H1 (cell line): Measurements from ENCODE around the gene SERPINE2. TPM values are rescaled to one million over a fixed set of nuclear protein-coding genes. Genes with fewer than 3 reads are reported as not detected.

ENCODE experiments used
- CTCF ChIA-PET: fragments of 300-600 bp; sonication (Branson Sonifier 250); formaldehyde crosslinking; loops from one replicate; lab custom pipeline; 2021; ENCODE audit not compliant: partially characterized antibody; lab: Charles Lee
- POLR2A ChIA-PET: fragments of 300-600 bp; sonication (Branson Sonifier 250); formaldehyde crosslinking; loops from one replicate; lab custom pipeline; 2021; ENCODE audit warnings: inconsistent platforms; ENCODE audit not compliant: partially characterized antibody; lab: Charles Lee
- DNase-seq, 2 experiments: peaks; one replicate each; pipeline versions ENCODE4 v3.0.0 to v3.0.0-alpha.2; 2010 to 2022; ENCODE audit warnings: low spot score in 2 of 2, low read depth in 1 of 2, mixed read lengths in 1 of 2
- FAIRE-seq: peaks from 2 replicates; lab custom pipeline; 2011; peaks lifted over from hg19 to GRCh38; lab: Jason Lieb, UNC
- H2AFZ ChIP-seq: 2 replicates; pipeline ENCODE4 v1.8.1; 2012; ENCODE audit warnings: low read length, inconsistent platforms
- H2AK5ac ChIP-seq: 2 replicates; pipeline ENCODE4 v1.6.1; 2013; ENCODE audit warnings: low read depth, low read length
- H2BK120ac ChIP-seq: replicated peaks from 2 replicates; pipeline ENCODE3; 2013; ENCODE audit warnings: low read depth, low read length, inconsistent platforms
- H2BK12ac ChIP-seq: 2 replicates; pipeline ENCODE4 v1.6.1; 2013; ENCODE audit warnings: low read depth, low read length
- H2BK15ac ChIP-seq: 2 replicates; pipeline ENCODE4 v1.6.1; 2013; ENCODE audit warnings: low read length
- H2BK20ac ChIP-seq: 2 replicates; pipeline ENCODE4 v1.6.1; 2013; ENCODE audit warnings: low read length
- H2BK5ac ChIP-seq: 2 replicates; pipeline ENCODE4 v1.6.1; 2013; ENCODE audit warnings: low read depth, low read length
- H3K14ac ChIP-seq: 2 replicates; pipeline ENCODE4 v1.6.1; 2013; ENCODE audit warnings: inconsistent platforms; ENCODE audit not compliant: insufficient read length
- H3K18ac ChIP-seq: 2 replicates; pipeline ENCODE4 v1.6.1; 2013; ENCODE audit warnings: low read length; ENCODE audit errors: extremely low read depth
- H3K23ac ChIP-seq: 2 replicates; pipeline ENCODE4 v1.6.1; 2013; ENCODE audit warnings: inconsistent platforms; ENCODE audit not compliant: insufficient read length
- H3K23me2 ChIP-seq: 2 replicates; pipeline ENCODE4 v1.6.1; 2013; ENCODE audit warnings: low read depth, low read length
- H3K27ac ChIP-seq: 2 replicates; pipeline ENCODE4 v1.6.1; 2011; ENCODE audit warnings: low read depth, low read length, inconsistent platforms
- H3K27me3 ChIP-seq, 4 experiments: replicated peaks in 1 of 4; 1 replicate in 1 of 4; 2 replicates in 3 of 4; pipeline versions ENCODE4 v1.6.1 to v1.8.1; 2011 to 2013; ENCODE audit warnings: low read length in 3 of 4, mild to moderate bottlenecking in 3 of 4, inconsistent platforms in 2 of 4, mixed read lengths in 2 of 4, moderate library complexity in 1 of 4; ENCODE audit not compliant: control insufficient read depth in 3 of 4, insufficient read depth in 3 of 4; ENCODE audit errors: extremely low read depth in 1 of 4
- H3K36me3 ChIP-seq, 4 experiments: 2 replicates each; pipeline versions ENCODE4 v1.6.1 to v1.8.1; 2011 to 2013; ENCODE audit warnings: mild to moderate bottlenecking in 4 of 4, low read length in 3 of 4, moderate library complexity in 2 of 4, control low read depth in 1 of 4, inconsistent platforms in 1 of 4; ENCODE audit not compliant: insufficient read depth in 4 of 4, control insufficient read depth in 2 of 4
- H3K4ac ChIP-seq: replicated peaks from 2 replicates; pipeline ENCODE3; 2013; ENCODE audit warnings: low read length, low read depth, mixed read lengths, inconsistent platforms; ENCODE audit not compliant: insufficient read length
- H3K4me1 ChIP-seq, 4 experiments: replicated peaks in 1 of 4; 1 replicate in 1 of 4; 2 replicates in 3 of 4; pipeline versions ENCODE4 v1.6.1 to v1.8.1; 2011 to 2013; ENCODE audit warnings: low read length in 3 of 4, inconsistent platforms in 2 of 4, mixed read lengths in 1 of 4; ENCODE audit not compliant: insufficient read depth in 4 of 4, control insufficient read depth in 3 of 4
- H3K4me2 ChIP-seq, 2 experiments: 2 replicates each; pipeline versions ENCODE4 v1.6.1 to v1.8.1; 2011 to 2013; ENCODE audit warnings: low read depth in 2 of 2, low read length in 2 of 2, control low read depth in 1 of 2, inconsistent platforms in 1 of 2, mild to moderate bottlenecking in 1 of 2; ENCODE audit not compliant: insufficient read depth in 1 of 2
- H3K4me3 ChIP-seq, 4 experiments: fragments of 200-600, 300-600 bp in 1 of 4; sonication (generic), shearing (Covaris generic), sonication (Bioruptor Twin) in 1 of 4; 2 replicates each; pipeline versions ENCODE4 v1.5.1 to v1.8.1; 2011 to 2016; ENCODE audit warnings: low read length in 4 of 4, low read depth in 3 of 4, control low read depth in 2 of 4, inconsistent platforms in 2 of 4, mild to moderate bottlenecking in 2 of 4, mixed read lengths in 1 of 4, moderate library complexity in 1 of 4; ENCODE audit not compliant: insufficient read depth in 2 of 4; ENCODE audit errors: extremely low read depth in 1 of 4
- H3K56ac ChIP-seq: replicated peaks from 2 replicates; pipeline ENCODE3; 2013; ENCODE audit warnings: low read depth, mild to moderate bottlenecking, mixed read lengths, low read length, inconsistent platforms; ENCODE audit not compliant: insufficient read length
- H3K79me1 ChIP-seq: 2 replicates; pipeline ENCODE4 v1.6.1; 2013; ENCODE audit warnings: low read depth, low read length, control low read depth
- H3K79me2 ChIP-seq, 2 experiments: 2 replicates each; pipeline versions ENCODE4 v1.6.1 to v1.8.1; 2012 to 2013; ENCODE audit warnings: low read length in 2 of 2, mild to moderate bottlenecking in 2 of 2, inconsistent platforms in 1 of 2; ENCODE audit not compliant: insufficient read depth in 2 of 2, control insufficient read depth in 1 of 2
- H3K9ac ChIP-seq, 4 experiments: replicated peaks in 1 of 4; 1 replicate in 1 of 4; 2 replicates in 3 of 4; pipeline versions ENCODE4 v1.6.1 to v1.8.1; 2011 to 2013; ENCODE audit warnings: low read depth in 3 of 4, low read length in 3 of 4, control low read depth in 2 of 4, mild to moderate bottlenecking in 2 of 4, moderate library complexity in 2 of 4, inconsistent platforms in 1 of 4; ENCODE audit errors: extremely low read depth in 1 of 4
- H3K9me3 ChIP-seq, 2 experiments: 2 replicates each; pipeline versions ENCODE4 v1.6.1 to v1.8.1; 2012 to 2013; ENCODE audit warnings: mild to moderate bottlenecking in 2 of 2, moderate library complexity in 2 of 2, control low read depth in 1 of 2, inconsistent platforms in 1 of 2, low read depth in 1 of 2, low read length in 1 of 2, mixed read lengths in 1 of 2; ENCODE audit not compliant: insufficient read depth in 2 of 2
- H4K20me1 ChIP-seq, 2 experiments: replicated peaks in 1 of 2; 2 replicates each; pipeline versions ENCODE3 to v1.8.1; 2011 to 2013; ENCODE audit warnings: inconsistent platforms in 2 of 2, low read length in 2 of 2, mild to moderate bottlenecking in 1 of 2; ENCODE audit not compliant: insufficient read depth in 2 of 2, control insufficient read depth in 1 of 2
- H4K5ac ChIP-seq: 2 replicates; pipeline ENCODE4 v1.6.1; 2013; ENCODE audit warnings: low read length, low read depth, mixed read lengths, inconsistent platforms; ENCODE audit not compliant: insufficient read length
- H4K8ac ChIP-seq: 2 replicates; pipeline ENCODE4 v1.8.0; 2013; ENCODE audit warnings: mild to moderate bottlenecking, moderate library complexity, low read length, inconsistent platforms; ENCODE audit not compliant: insufficient read depth; ENCODE audit errors: extremely low read depth
- H4K91ac ChIP-seq: replicated peaks from 2 replicates; pipeline ENCODE3; 2013; ENCODE audit warnings: low read length, mixed read lengths, inconsistent platforms; ENCODE audit not compliant: insufficient read length
- ASH2L ChIP-seq: fragments of 200-600, 300-600 bp; sonication (generic); IDR thresholded peaks from one replicate; pipeline ENCODE4 v1.7.1; 2017; ENCODE audit warnings: low read length
- ATF2 ChIP-seq: IDR thresholded peaks from 2 replicates; pipeline ENCODE4 v1.6.1; 2012; ENCODE audit warnings: low read length, inconsistent platforms
- CBX5 ChIP-seq: fragments of 300-800, 300-1000 bp; sonication (generic); IDR thresholded peaks from 2 replicates; pipeline ENCODE4 v1.7.1; 2016; ENCODE audit warnings: antibody characterized with exemption, low read length, low read depth
- CBX8 ChIP-seq: fragments of 300-800, 300-1000 bp; sonication (generic); IDR thresholded peaks from 2 replicates; pipeline ENCODE4 v1.7.1; 2016; ENCODE audit warnings: low read depth, low read length, borderline replicate concordance
- CHD2 ChIP-seq: IDR thresholded peaks from 2 replicates; pipeline ENCODE4 v1.6.1; 2012; ENCODE audit warnings: low read length, improper control_type of control experiment
- CREB1 ChIP-seq: IDR thresholded peaks from 2 replicates; pipeline ENCODE4 v1.6.1; 2012; ENCODE audit warnings: inconsistent platforms
- POU5F1 ChIP-seq: IDR thresholded peaks from 2 replicates; pipeline ENCODE4 v1.6.1; 2011; ENCODE audit warnings: low read depth, mild to moderate bottlenecking, low read length, moderate library complexity
- WGBS, 2 experiments: shearing (Covaris generic) in 1 of 2; methylation state at CpG; one replicate each; pipeline versions ENCODE4 v1.1.6 to v1.1.7; 2013 to 2015; ENCODE audit warnings: low lambda C conversion rate in 2 of 2, mixed read lengths in 2 of 2, inconsistent platforms in 1 of 2, low coverage in 1 of 2, missing lambda C conversion rate in 1 of 2; ENCODE audit not compliant: insufficient replicate concordance in 2 of 2, insufficient coverage in 1 of 2, insufficient read length in 1 of 2; ENCODE audit errors: extremely low coverage in 1 of 2, missing lambda C conversion rate in 1 of 2; 5-methylcytosine and 5-hydroxymethylcytosine counted together
- long read RNA-seq, 2 experiments: library from RNA in 1 of 2; library from capped mRNA in 1 of 2; stranded (forward); transcript quantifications; one replicate each; pipeline ENCODE4 v2.0.0, GENCODE V29; 2021; ENCODE audit warnings: inconsistent platforms in 1 of 2
- polyA minus RNA-seq, 3 experiments: library from RNA; depleted of rRNA, polyadenylated mRNA; stranded (reverse); fragments of >200 nt; gene quantifications; 1 replicate in 2 of 3; 2 replicates in 1 of 3; pipeline ENCODE4 v1.2.3, GENCODE V29; 2011
- polyA plus RNA-seq, 7 experiments: library from polyadenylated mRNA; depleted of rRNA in 3 of 7; stranded (reverse) in 5 of 7; unstranded in 2 of 7; fragments of >200 nt in 5 of 7; fragments of 200-250 nt in 2 of 7; gene quantifications; 1 replicate in 5 of 7; 2 replicates in 1 of 7; 4 replicates in 1 of 7; pipeline versions ENCODE4 v1.2.1 to v1.2.3, GENCODE V29; 2011 to 2013; ENCODE audit warnings: missing spikeins in 2 of 7, mixed read lengths in 2 of 7
- total RNA-seq: library from RNA; stranded (reverse); fragmentation: NEBNext Ultra II Directional; extraction: Animal tissue kit (Norgen Biotek cat#: 25700); gene quantifications from 2 replicates; pipeline ENCODE4 v1.2.1, GENCODE V29; 2021

The SERPINE2 gene
- 76.0 and 76.4 TPM in 2 replicates for total RNA-seq
- 26.2 and 26.5 TPM in 2 replicates for polyA plus RNA-seq (2011; rRNA removed)
- 24.5 TPM for polyA plus RNA-seq (2011; cell fraction: cytosol; rRNA removed)
- 56.2 TPM for polyA plus RNA-seq (2011; cell fraction: nucleus; rRNA removed)
- polyA plus RNA-seq (2012, experiment 1 of 2), result 47.2 to 67.7 TPM (median 56.4 TPM) in 4 replicates
- polyA plus RNA-seq (2012, experiment 2 of 2), result 28.1 TPM
- 127 TPM for polyA plus RNA-seq (2013, experiment 1 of 2)
- polyA plus RNA-seq (2013, experiment 2 of 2), result 147 TPM
- 23.6 and 24.8 TPM in 2 replicates for polyA minus RNA-seq (2011; rRNA and poly(A)+ RNA removed)
- 19.4 TPM for polyA minus RNA-seq (2011; cell fraction: cytosol; rRNA and poly(A)+ RNA removed)
- polyA minus RNA-seq (2011; cell fraction: nucleus; rRNA and poly(A)+ RNA removed), result 25.3 TPM
- long read RNA-seq, experiment 1, full-length matches to known transcripts, result 45 of 97 reads
- long read RNA-seq, experiment 1, partial matches to known transcripts, result 30 of 97 reads
- long read RNA-seq, experiment 1, other reads (novel, unspliced or antisense), result 22 of 97 reads
- long read RNA-seq, experiment 2, partial matches to known transcripts, result 31 of 33 reads
- long read RNA-seq, experiment 2, other reads (novel, unspliced or antisense), result 1 of 33 reads

DNA sequence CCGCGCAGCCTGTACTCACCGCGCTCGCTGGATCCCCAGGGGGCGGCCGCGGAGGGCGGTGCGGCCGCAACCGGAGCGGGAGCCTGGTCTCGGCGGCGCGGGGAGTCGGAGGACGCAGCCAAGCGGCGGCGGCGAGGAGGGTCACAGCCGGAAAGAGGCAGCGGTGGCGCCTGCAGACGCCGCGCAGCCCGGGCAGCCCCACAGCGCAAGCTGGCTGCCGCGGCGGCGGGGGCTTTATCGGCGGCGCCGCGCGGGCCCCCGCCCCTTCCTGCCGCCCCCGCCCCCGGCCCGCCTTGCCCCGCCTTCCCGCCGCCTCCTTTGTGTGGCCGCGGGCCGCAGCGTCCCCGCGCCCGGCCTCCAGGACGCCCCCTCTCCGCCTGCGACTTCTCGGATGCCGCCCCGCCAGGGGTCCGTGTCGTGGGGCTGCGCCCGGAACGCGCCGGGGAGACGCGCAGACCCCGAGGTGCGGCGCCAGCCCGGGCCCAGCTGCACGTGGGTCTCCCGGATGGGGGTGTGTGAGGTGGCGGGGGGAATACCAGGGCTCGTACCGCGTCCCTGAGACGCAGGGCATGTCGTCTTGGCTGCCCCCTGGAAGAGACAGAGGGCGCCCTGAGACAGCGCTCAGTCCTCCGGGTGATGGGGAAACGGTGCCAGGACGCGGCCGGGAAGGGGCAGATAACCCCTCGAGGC is at the start of gene SERPINE2:
Gene SERPINE2 (minus strand): TSS at position 207 of the 690 bp plus-strand sequence. CDS start 37,386 bp downstream, outside the sequence.
- WGBS, 2 experiments, result 1% methylated on average over 18 of the region's 91 CpGs; no CpG with 5 or more reads in 1 of the 2 experiments
- H3K18ac ChIP-seq, result peak within 1 kb of the TSS; percentile 52
- peak within 1 kb of the TSS; percentile 66; the same call in 1 of the 2 replicates for H2BK15ac ChIP-seq
- no peak within 1 kb of the TSS for H3K23ac ChIP-seq
- peaks cover 0 to 16% (median 9%) of the 10 kb centered on the region in 4 experiments; a peak in 5 of 7 replicates for H3K27me3 ChIP-seq
- peaks cover 3 to 4% of the 10 kb centered on the region in 2 experiments for H4K20me1 ChIP-seq
- H3K23me2 ChIP-seq, result peaks cover 9% of the 10 kb centered on the region; the same call in 1 of the 2 replicates
- H3K4me1 ChIP-seq, result peaks cover 0 to 3% (median 1%) of the 10 kb centered on the region in 4 experiments; a peak in 3 of 7 replicates
- H3K14ac ChIP-seq, result no peak within 1 kb of the TSS
- no peak within 1 kb of the TSS for H2BK20ac ChIP-seq
- ChIA-PET CTCF (interaction anchor here (0.6 to 2.2 kb wide), 10 partner anchors 16 to 917 kb away, joined by 3 to 8 read pairs (median 4); no protein-coding TSS in a partner anchor), POLR2A (interaction anchor here (0.6 to 1.6 kb wide), 4 partner anchors 12 to 94 kb away, joined by 4 to 5 read pairs (median 4); partner anchors contain the start of gene WDFY1)
- H2BK120ac ChIP-seq, result no peak within 1 kb of the TSS
- peak within 1 kb of the TSS; percentile 77; the same call in 1 of the 2 replicates for H2BK12ac ChIP-seq
- no peak within 1 kb of the TSS for H2AK5ac ChIP-seq
- peak within 1 kb of the TSS; percentile 55; the same call in 1 of the 2 replicates for H2BK5ac ChIP-seq
- no peaks in the 10 kb centered on the region for H3K9me3 ChIP-seq
- H3K4ac ChIP-seq, result no peak within 1 kb of the TSS
- H4K5ac ChIP-seq, result no peak within 1 kb of the TSS
- no peak within 1 kb of the TSS for H4K91ac ChIP-seq
- peak within 1 kb of the TSS; percentile 63 to 83 (median 78) for H3K4me3 ChIP-seq
- H3K27ac ChIP-seq, result no peak within 1 kb of the TSS; the same call in 1 of the 2 replicates
- FAIRE-seq (no peak), DNase-seq (peak in 1 of 2 experiments; percentile 83)
- H3K79me2 ChIP-seq, result peaks cover 0 to 14% of the 10 kb centered on the region in 2 experiments; a peak in 2 of 4 replicates
- peak within 1 kb of the TSS; percentile 68; the same call in 1 of the 2 replicates for H2AFZ ChIP-seq
- H3K9ac ChIP-seq, result peak within 1 kb of the TSS; percentile 49 to 82 (median 66)
- peak within 1 kb of the TSS; percentile 95; the same call in 1 of the 2 replicates for H4K8ac ChIP-seq
- H3K56ac ChIP-seq, result no peak within 1 kb of the TSS
- peak within 1 kb of the TSS; percentile 74 to 77 for H3K4me2 ChIP-seq
- H3K79me1 ChIP-seq, result 0 out of 2 replicates have a peak, but pooled peaks cover 2% of the 10 kb centered on the region
- no peaks in the 10 kb centered on the region for H3K36me3 ChIP-seq
- no peak for TF ChIP-seq CREB1
- peak; percentile 74 for TF ChIP-seq ASH2L
- no peak for TF ChIP-seq ATF2
- TF ChIP-seq CBX8, result no peak
- TF ChIP-seq CBX5, result no peak
- TF ChIP-seq CHD2, result no peak
- no peak for TF ChIP-seq POU5F1
